ENCODE results near the gene USP48. TPM values are rescaled to one million over a fixed set of nuclear protein-coding genes. Genes with fewer than 3 reads are reported as not detected.

The USP48 gene
- total and polyA plus RNA-seq, 2 of the 13 experiments (the other 11 are each of a cell fraction or from before 2014, with no cell fraction given): 30.4 to 30.7 TPM

DNA sequence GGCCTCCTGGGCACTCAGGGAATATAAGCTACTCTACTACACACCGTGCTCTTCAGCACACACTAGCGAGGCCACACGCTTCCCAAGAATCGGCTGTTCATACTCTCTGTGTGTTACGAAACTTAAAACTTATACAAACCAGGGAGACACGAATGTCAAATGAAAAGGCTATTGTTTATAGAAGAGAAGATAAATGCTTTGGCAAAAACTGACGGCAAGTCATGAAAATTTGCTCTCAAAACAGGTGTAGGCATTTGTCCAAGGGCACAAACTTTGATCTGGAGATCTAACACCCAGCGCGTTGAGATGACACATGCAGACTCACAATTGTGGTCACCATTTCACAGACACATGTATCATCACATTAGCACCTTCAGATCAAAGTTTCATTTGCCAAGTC lies 46.1 kb downstream of the USP48 start:
- peak overlapping the region; percentile 39 for H3K4me2 ChIP-seq (ENCODE audit: low read depth, low read length)
- no peak overlapping the region; a peak in 1 of 6 replicates for H3K4me3 ChIP-seq (replicated peaks in 1 of 3; ENCODE audit: insufficient read depth in 1 of 3, low read depth in 2 of 3, low read length in 3 of 3)
- intact Hi-C loops (cut with micrococcal nuclease; ENCODE audit: unreplicated experiment) (no loop called here), in situ Hi-C loops (cut with HindIII; ENCODE audit: extremely low pct_ligation_motif_present, low pct_unique_long_range_greater_than_20kb) (no loop called here)
- H3K9me3 ChIP-seq (ENCODE audit: low read length): no peaks in the 10 kb centered on the region
- CTCF ChIA-PET (ENCODE audit: low intra/inter-chr PET ratio, low total read pairs): no interaction called here
- H3K4me1 ChIP-seq (ENCODE audit: insufficient read depth, low read length): peaks cover 19% of the 10 kb centered on the region
- H3K27me3 ChIP-seq (ENCODE audit: control insufficient read depth in 1 of 2, insufficient read depth in 2 of 2, low read length in 2 of 2): no peaks in the 10 kb centered on the region
- no peaks in the 10 kb centered on the region for H3K79me2 ChIP-seq (ENCODE audit: insufficient read depth, low read length)
- no peak overlapping the region for H2AFZ ChIP-seq (ENCODE audit: low read length)
- H3K36me3 ChIP-seq (replicated peaks in 1 of 2; ENCODE audit: control insufficient read depth in 1 of 2, insufficient read depth in 2 of 2, low read length in 2 of 2): peaks cover 6 to 30% of the 10 kb centered on the region in 2 experiments
- peak overlapping the region; percentile 34 for H3K27ac ChIP-seq (ENCODE audit: extremely low read length, insufficient read depth, low read length)
- H3K9ac ChIP-seq (ENCODE audit: insufficient read depth, low read depth, low read length): no peak overlapping the region; the same call in 1 of the 2 replicates
- ATAC-seq (peak; percentile 79), FAIRE-seq (peak; percentile 51), DNase-seq (ENCODE audit: low spot score) (peak; percentile 84)
- H4K20me1 ChIP-seq (ENCODE audit: insufficient read depth, low read length): no peaks in the 10 kb centered on the region
- POLR2A ChIA-PET: no interaction called here
- BruUV-seq (replicated peaks): no TSS peak
- 33% methylated on average over 9 of the region's 9 CpGs for WGBS (ENCODE audit: low lambda C conversion rate)
- no peak for TF ChIP-seq ZNF775 (CRISPR knock-in tag; IDR thresholded peaks at IDR 0.05; ENCODE audit: borderline replicate concordance)
- TF ChIP-seq HOXA5 (CRISPR knock-in tag; IDR thresholded peaks at IDR 0.05): peak; percentile 37; the same call in 1 of the 2 replicates
- TF ChIP-seq, protein P1, sequence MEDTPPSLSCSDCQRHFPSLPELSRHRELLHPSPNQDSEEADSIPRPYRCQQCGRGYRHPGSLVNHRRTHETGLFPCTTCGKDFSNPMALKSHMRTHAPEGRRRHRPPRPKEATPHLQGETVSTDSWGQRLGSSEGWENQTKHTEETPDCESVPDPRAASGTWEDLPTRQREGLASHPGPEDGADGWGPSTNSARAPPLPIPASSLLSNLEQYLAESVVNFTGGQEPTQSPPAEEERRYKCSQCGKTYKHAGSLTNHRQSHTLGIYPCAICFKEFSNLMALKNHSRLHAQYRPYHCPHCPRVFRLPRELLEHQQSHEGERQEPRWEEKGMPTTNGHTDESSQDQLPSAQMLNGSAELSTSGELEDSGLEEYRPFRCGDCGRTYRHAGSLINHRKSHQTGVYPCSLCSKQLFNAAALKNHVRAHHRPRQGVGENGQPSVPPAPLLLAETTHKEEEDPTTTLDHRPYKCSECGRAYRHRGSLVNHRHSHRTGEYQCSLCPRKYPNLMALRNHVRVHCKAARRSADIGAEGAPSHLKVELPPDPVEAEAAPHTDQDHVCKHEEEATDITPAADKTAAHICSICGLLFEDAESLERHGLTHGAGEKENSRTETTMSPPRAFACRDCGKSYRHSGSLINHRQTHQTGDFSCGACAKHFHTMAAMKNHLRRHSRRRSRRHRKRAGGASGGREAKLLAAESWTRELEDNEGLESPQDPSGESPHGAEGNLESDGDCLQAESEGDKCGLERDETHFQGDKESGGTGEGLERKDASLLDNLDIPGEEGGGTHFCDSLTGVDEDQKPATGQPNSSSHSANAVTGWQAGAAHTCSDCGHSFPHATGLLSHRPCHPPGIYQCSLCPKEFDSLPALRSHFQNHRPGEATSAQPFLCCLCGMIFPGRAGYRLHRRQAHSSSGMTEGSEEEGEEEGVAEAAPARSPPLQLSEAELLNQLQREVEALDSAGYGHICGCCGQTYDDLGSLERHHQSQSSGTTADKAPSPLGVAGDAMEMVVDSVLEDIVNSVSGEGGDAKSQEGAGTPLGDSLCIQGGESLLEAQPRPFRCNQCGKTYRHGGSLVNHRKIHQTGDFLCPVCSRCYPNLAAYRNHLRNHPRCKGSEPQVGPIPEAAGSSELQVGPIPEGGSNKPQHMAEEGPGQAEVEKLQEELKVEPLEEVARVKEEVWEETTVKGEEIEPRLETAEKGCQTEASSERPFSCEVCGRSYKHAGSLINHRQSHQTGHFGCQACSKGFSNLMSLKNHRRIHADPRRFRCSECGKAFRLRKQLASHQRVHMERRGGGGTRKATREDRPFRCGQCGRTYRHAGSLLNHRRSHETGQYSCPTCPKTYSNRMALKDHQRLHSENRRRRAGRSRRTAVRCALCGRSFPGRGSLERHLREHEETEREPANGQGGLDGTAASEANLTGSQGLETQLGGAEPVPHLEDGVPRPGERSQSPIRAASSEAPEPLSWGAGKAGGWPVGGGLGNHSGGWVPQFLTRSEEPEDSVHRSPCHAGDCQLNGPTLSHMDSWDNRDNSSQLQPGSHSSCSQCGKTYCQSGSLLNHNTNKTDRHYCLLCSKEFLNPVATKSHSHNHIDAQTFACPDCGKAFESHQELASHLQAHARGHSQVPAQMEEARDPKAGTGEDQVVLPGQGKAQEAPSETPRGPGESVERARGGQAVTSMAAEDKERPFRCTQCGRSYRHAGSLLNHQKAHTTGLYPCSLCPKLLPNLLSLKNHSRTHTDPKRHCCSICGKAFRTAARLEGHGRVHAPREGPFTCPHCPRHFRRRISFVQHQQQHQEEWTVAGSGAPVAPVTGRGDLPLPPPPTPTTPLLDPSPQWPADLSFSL (CRISPR knock-in tag; IDR thresholded peaks at IDR 0.05): peak; percentile 54; the same call in 1 of the 2 replicates
- TF ChIP-seq ZNF644 (CRISPR knock-in tag; IDR thresholded peaks at IDR 0.05; ENCODE audit: low read depth): no peak
- TF ChIP-seq ZNF34 (CRISPR knock-in tag; IDR thresholded peaks at IDR 0.05; ENCODE audit: borderline replicate concordance): no peak
- TF ChIP-seq NCOA2 (CRISPR knock-in tag; IDR thresholded peaks at IDR 0.05): peak; percentile 21; the same call in 1 of the 2 replicates
- no peak for TF ChIP-seq PCBP2 (optimal IDR thresholded peaks at IDR 0.05; ENCODE audit: low read depth, low read length, poor library complexity, severe bottlenecking)
- TF ChIP-seq HMG20A (CRISPR knock-in tag; IDR thresholded peaks at IDR 0.05; ENCODE audit: borderline replicate concordance): peak; percentile 61; the same call in 1 of the 2 replicates
- no peak for TF ChIP-seq HOXA7 (CRISPR knock-in tag; IDR thresholded peaks at IDR 0.05)
- TF ChIP-seq GATA4 (IDR thresholded peaks at IDR 0.05; ENCODE audit: borderline replicate concordance, low read depth): no peak
- TF ChIP-seq ZNF274 (CRISPR knock-in tag; IDR thresholded peaks at IDR 0.05): no peak
- TF ChIP-seq ZFP36L2 (CRISPR knock-in tag; IDR thresholded peaks at IDR 0.05): no peak
- no peak for TF ChIP-seq SOX6 (IDR thresholded peaks at IDR 0.05)
- TF ChIP-seq SOX6 (CRISPR knock-in tag; IDR thresholded peaks at IDR 0.05): peak; percentile 61
- TF ChIP-seq, protein P2, sequence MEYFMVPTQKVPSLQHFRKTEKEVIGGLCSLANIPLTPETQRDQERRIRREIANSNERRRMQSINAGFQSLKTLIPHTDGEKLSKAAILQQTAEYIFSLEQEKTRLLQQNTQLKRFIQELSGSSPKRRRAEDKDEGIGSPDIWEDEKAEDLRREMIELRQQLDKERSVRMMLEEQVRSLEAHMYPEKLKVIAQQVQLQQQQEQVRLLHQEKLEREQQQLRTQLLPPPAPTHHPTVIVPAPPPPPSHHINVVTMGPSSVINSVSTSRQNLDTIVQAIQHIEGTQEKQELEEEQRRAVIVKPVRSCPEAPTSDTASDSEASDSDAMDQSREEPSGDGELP (IDR thresholded peaks at IDR 0.05; ENCODE audit: borderline replicate concordance, low read depth): 0 out of 2 replicates have a peak, but pooled peaks have one; percentile 33
- 0 out of 2 replicates have a peak, but pooled peaks have one; percentile 12 for TF ChIP-seq BHLHE40 (IDR thresholded peaks at IDR 0.05; ENCODE audit: low read length)
- no peak for TF ChIP-seq SOX13 (IDR thresholded peaks at IDR 0.05)
- peak in 1 of 2 experiments; percentile 48; a peak in 1 of 4 replicates for TF ChIP-seq SOX13 (CRISPR knock-in tag; conservative IDR thresholded peaks at IDR 0.05 in 1 of 2, IDR thresholded peaks at IDR 0.05 in 1 of 2)
- peak; percentile 46; the same call in 1 of the 2 replicates for TF ChIP-seq ZNF331 (CRISPR knock-in tag; IDR thresholded peaks at IDR 0.05)
- peak; percentile 82 for TF ChIP-seq BCL6 (CRISPR knock-in tag; IDR thresholded peaks at IDR 0.05)
- TF ChIP-seq TCF7 (IDR thresholded peaks at IDR 0.05; ENCODE audit: low read depth): peak; percentile 56; the same call in 1 of the 2 replicates
